HEK293 (cell line): Measurements from ENCODE around the gene TEDC2.

Experiments used
- CTCF ChIA-PET: fragments of 350-600 bp; formaldehyde crosslinking; extraction: SDS; loops from one replicate; lab custom pipeline; 2021; ENCODE audit warnings: antibody characterized with exemption; lab: Yijun Ruan, JAX
- POLR2A ChIA-PET: fragments of 300-600 bp; formaldehyde crosslinking; extraction: SDS; loops from one replicate; lab custom pipeline; 2020; ENCODE audit warnings: antibody characterized with exemption, inconsistent platforms; lab: Yijun Ruan, JAX
- H3K27ac ChIP-seq: fragments of 200-500 bp; sonication (Bioruptor generic); 2 replicates; pipeline ENCODE4 v1.5.1; 2014; ENCODE audit warnings: low read depth, low read length, control low read depth, inconsistent platforms; ENCODE audit errors: extremely low read depth
- H3K36me3 ChIP-seq, 2 experiments: fragments of 200-500 bp in 1 of 2; sonication (Bioruptor generic) in 1 of 2; 1 replicate in 1 of 2; 2 replicates in 1 of 2; pipeline ENCODE4 v1.5.1; 2014 to 2017; ENCODE audit warnings: inconsistent platforms in 2 of 2, low read length in 2 of 2; ENCODE audit not compliant: control insufficient read depth in 2 of 2, insufficient read depth in 1 of 2
- H3K4me1 ChIP-seq: fragments of 200-500 bp; sonication (Bioruptor generic); 2 replicates; pipeline ENCODE4 v1.5.1; 2014; ENCODE audit warnings: mild to moderate bottlenecking, low read length, inconsistent platforms; ENCODE audit not compliant: control insufficient read depth, insufficient read depth
- H3K4me3 ChIP-seq: 2 replicates; pipeline ENCODE4 v1.5.1; 2011; ENCODE audit warnings: low read depth, mild to moderate bottlenecking, control low read depth, low read length, moderate library complexity
- H3K9me3 ChIP-seq: fragments of 200-500 bp; sonication (Bioruptor generic); 2 replicates; pipeline ENCODE4 v1.5.1; 2014; ENCODE audit warnings: low read depth, low read length, inconsistent platforms; ENCODE audit not compliant: control insufficient read depth, insufficient read depth
- BCL11B ChIP-seq: fragments of 450-650 bp; formaldehyde crosslinking; IDR thresholded peaks from 2 replicates; pipeline ENCODE4 v1.5.1; 2016; ENCODE audit warnings: low read depth, missing biosample characterization, missing genetic modification characterization
- KLF16 ChIP-seq: fragments of 450-650 bp; formaldehyde crosslinking; IDR thresholded peaks from 2 replicates; pipeline ENCODE4 v1.5.1; 2017; ENCODE audit warnings: missing biosample characterization, missing genetic modification characterization
- MYNN ChIP-seq: fragments of 450-650 bp; formaldehyde crosslinking; IDR thresholded peaks from 2 replicates; pipeline ENCODE4 v1.5.1; 2016; ENCODE audit warnings: missing biosample characterization, missing genetic modification characterization, borderline replicate concordance
- PATZ1 ChIP-seq: fragments of 450-650 bp; formaldehyde crosslinking; IDR thresholded peaks from 2 replicates; pipeline ENCODE4 v1.5.1; 2016; ENCODE audit warnings: missing biosample characterization, missing genetic modification characterization
- SETDB1 ChIP-seq: IDR thresholded peaks from one replicate; pipeline ENCODE4 v1.6.1; 2017; ENCODE audit warnings: mild to moderate bottlenecking, low read length, moderate library complexity, mixed read lengths; ENCODE audit not compliant: insufficient read length
- ZBTB20 ChIP-seq: fragments of 450-650 bp; formaldehyde crosslinking; IDR thresholded peaks from 2 replicates; pipeline ENCODE4 v1.5.1; 2016; ENCODE audit warnings: missing biosample characterization, missing genetic modification characterization
- ZBTB26 ChIP-seq: fragments of 450-650 bp; formaldehyde crosslinking; optimal IDR thresholded peaks from 2 replicates; pipeline ENCODE3; 2016; ENCODE audit warnings: missing biosample characterization, mild to moderate bottlenecking, missing genetic modification characterization
- ZIC2 ChIP-seq: fragments of 450-650 bp; formaldehyde crosslinking; IDR thresholded peaks from 2 replicates; pipeline ENCODE4 v1.5.1; 2016; ENCODE audit warnings: missing biosample characterization, missing genetic modification characterization
- ZNF138 ChIP-seq: fragments of 450-650 bp; formaldehyde crosslinking; IDR thresholded peaks from 2 replicates; pipeline ENCODE4 v1.5.1; 2016; ENCODE audit warnings: missing biosample characterization, missing genetic modification characterization, borderline replicate concordance
- ZNF214 ChIP-seq: fragments of 450-650 bp; formaldehyde crosslinking; IDR thresholded peaks from 2 replicates; pipeline ENCODE4 v1.5.1; 2017; ENCODE audit warnings: missing biosample characterization, mild to moderate bottlenecking, missing genetic modification characterization, borderline replicate concordance
- ZNF274 ChIP-seq, 2 experiments: fragments of 200-500 bp in 1 of 2; fragments of 450-650 bp in 1 of 2; sonication (Bioruptor generic) in 1 of 2; formaldehyde crosslinking in 1 of 2; IDR thresholded peaks; 2 replicates each; pipeline versions ENCODE4 v1.5.1 to v1.6.1; 2014 to 2016; ENCODE audit warnings: borderline replicate concordance in 1 of 2, inconsistent platforms in 1 of 2, low read length in 1 of 2, missing biosample characterization in 1 of 2, missing genetic modification characterization in 1 of 2
- ZNF311 ChIP-seq: fragments of 450-650 bp; formaldehyde crosslinking; IDR thresholded peaks from 2 replicates; pipeline ENCODE4 v1.5.1; 2017; ENCODE audit warnings: missing biosample characterization, missing genetic modification characterization, borderline replicate concordance
- ZNF335 ChIP-seq: fragments of 450-650 bp; formaldehyde crosslinking; conservative IDR thresholded peaks from 2 replicates; pipeline ENCODE4 v1.5.1; 2016; ENCODE audit warnings: missing biosample characterization, missing genetic modification characterization
- ZNF350 ChIP-seq: fragments of 450-650 bp; formaldehyde crosslinking; IDR thresholded peaks from 2 replicates; pipeline ENCODE4 v1.5.0; 2017; ENCODE audit warnings: missing biosample characterization, mild to moderate bottlenecking, missing genetic modification characterization
- ZNF473 ChIP-seq: fragments of 450-650 bp; formaldehyde crosslinking; IDR thresholded peaks from 2 replicates; pipeline ENCODE4 v1.5.1; 2017; ENCODE audit warnings: missing biosample characterization, missing genetic modification characterization
- ZNF514 ChIP-seq: fragments of 450-650 bp; formaldehyde crosslinking; IDR thresholded peaks from 2 replicates; pipeline ENCODE4 v1.5.1; 2016; ENCODE audit warnings: missing biosample characterization, missing genetic modification characterization
- ZNF521 ChIP-seq: fragments of 450-650 bp; formaldehyde crosslinking; IDR thresholded peaks from 2 replicates; pipeline ENCODE4 v1.5.1; 2017; ENCODE audit warnings: missing biosample characterization, mild to moderate bottlenecking, missing genetic modification characterization
- ZNF529 ChIP-seq: fragments of 450-650 bp; formaldehyde crosslinking; IDR thresholded peaks from 2 replicates; pipeline ENCODE4 v1.5.1; 2017; ENCODE audit warnings: missing genetic modification characterization, missing biosample characterization; ENCODE audit not compliant: insufficient replicate concordance
- ZNF544 ChIP-seq: fragments of 450-650 bp; formaldehyde crosslinking; IDR thresholded peaks from 2 replicates; pipeline ENCODE4 v1.5.0; 2017; ENCODE audit warnings: missing biosample characterization, missing genetic modification characterization
- ZNF549 ChIP-seq: fragments of 450-650 bp; IDR thresholded peaks from 2 replicates; pipeline ENCODE4 v1.5.1; 2018; ENCODE audit warnings: missing biosample characterization, missing genetic modification characterization, mild to moderate bottlenecking, inconsistent platforms, moderate library complexity
- ZNF558 ChIP-seq: fragments of 450-650 bp; formaldehyde crosslinking; IDR thresholded peaks from 2 replicates; pipeline ENCODE4 v1.5.1; 2016; ENCODE audit warnings: missing biosample characterization, missing genetic modification characterization
- ZNF560 ChIP-seq: fragments of 450-650 bp; formaldehyde crosslinking; IDR thresholded peaks from 2 replicates; pipeline ENCODE4 v1.5.1; 2017; ENCODE audit warnings: missing biosample characterization, missing genetic modification characterization, borderline replicate concordance
- ZNF626 ChIP-seq: fragments of 450-650 bp; sonication (Bioruptor Pico); formaldehyde crosslinking; IDR thresholded peaks from 2 replicates; pipeline ENCODE4 v1.5.1; 2018; ENCODE audit warnings: missing biosample characterization, missing genetic modification characterization, inconsistent platforms
- ZNF654 ChIP-seq: fragments of 450-650 bp; formaldehyde crosslinking; IDR thresholded peaks from 2 replicates; pipeline ENCODE4 v1.5.1; 2016; ENCODE audit warnings: low read depth, missing biosample characterization, missing genetic modification characterization
- ZNF792 ChIP-seq: fragments of 450-650 bp; formaldehyde crosslinking; IDR thresholded peaks from 2 replicates; pipeline ENCODE4 v1.5.1; 2016; ENCODE audit warnings: missing biosample characterization, missing genetic modification characterization

The TEDC2 gene

GRCh38 chr16:2432286-2432685 is 27.6 kb upstream of the TEDC2 start:
- TF ChIP-seq BCL11B (tag by site-specific recombination) = no peak
- no peak for TF ChIP-seq ZNF138
- TF ChIP-seq ZIC2 (tag by site-specific recombination) = no peak
- no peak for TF ChIP-seq KLF16 (tag by site-specific recombination)
- TF ChIP-seq ZNF558 (tag by site-specific recombination) = no peak
- no peak for TF ChIP-seq ZBTB26 (tag by site-specific recombination)
- TF ChIP-seq MYNN (tag by site-specific recombination) = no peak
- CTCF ChIA-PET = no interaction called here
- no peaks in the 10 kb centered on the region; the same call in 1 of the 2 replicates for H3K4me1 ChIP-seq
- H3K9me3 ChIP-seq = no peaks in the 10 kb centered on the region
- POLR2A ChIA-PET = no interaction called here
- no peak overlapping the region for H3K27ac ChIP-seq
- peaks cover 30 to 58% of the 10 kb centered on the region in 2 experiments; a peak in 2 of 3 replicates for H3K36me3 ChIP-seq
- no peak overlapping the region for H3K4me3 ChIP-seq

- no peak for TF ChIP-seq ZNF626 (tag by site-specific recombination)
- TF ChIP-seq ZNF335 = no peak
- TF ChIP-seq ZNF792 (tag by site-specific recombination) = no peak
- TF ChIP-seq ZNF274 (IDR thresholded peaks at IDR 0.05; ENCODE audit: low read length) = no peak
- no peak for TF ChIP-seq ZNF274 (tag by site-specific recombination; IDR thresholded peaks at IDR 0.05; ENCODE audit: borderline replicate concordance)
- TF ChIP-seq PATZ1 = no peak
- TF ChIP-seq ZNF560 (tag by site-specific recombination) = no peak
- TF ChIP-seq ZNF514 (tag by site-specific recombination) = no peak
- TF ChIP-seq ZNF350 = no peak
- TF ChIP-seq ZNF521 (tag by site-specific recombination) = no peak
- no peak for TF ChIP-seq ZNF549 (tag by site-specific recombination)
- TF ChIP-seq ZNF529 (tag by site-specific recombination) = no peak
- TF ChIP-seq ZNF473 = no peak
- no peak for TF ChIP-seq KLF16 (tag by site-specific recombination)
- no peak for TF ChIP-seq ZNF544 (tag by site-specific recombination)
- TF ChIP-seq ZNF654 (tag by site-specific recombination) = no peak
- no peak for TF ChIP-seq SETDB1
- TF ChIP-seq ZNF214 (tag by site-specific recombination) = no peak
- TF ChIP-seq ZNF311 (tag by site-specific recombination) = no peak
- TF ChIP-seq ZBTB20 = no peak
- ChIA-PET POLR2A (interaction anchor here (0.6 kb wide), 2 partner anchors 164 to 278 kb away, joined by 4 to 5 read pairs; no protein-coding TSS in a partner anchor), CTCF (interaction anchor here (0.7 kb wide), 1 partner anchor 1468 kb away, joined by 3 read pairs; no protein-coding TSS in a partner anchor)
- H3K27ac ChIP-seq = no peak overlapping the region
- no peaks in the 10 kb centered on the region; the same call in 1 of the 2 replicates for H3K4me1 ChIP-seq
- H3K9me3 ChIP-seq = no peaks in the 10 kb centered on the region
- no peak overlapping the region for H3K4me3 ChIP-seq
- H3K36me3 ChIP-seq = peaks cover 35 to 65% of the 10 kb centered on the region in 2 experiments; a peak in 2 of 3 replicates
These were observed 27.0 kb upstream of the TEDC2 start for GRCh38 chr16:2432801-2433505.
